Activated naive CD4-positive, alpha-beta T cell (primary cell): ENCODE results near the gene FOXD2.

Source experiments
- DNase-seq, 4 experiments: peaks; one replicate each; lab custom pipeline; 2025; lab: John Stamatoyannopoulos, UW

The FOXD2 gene

DNA sequence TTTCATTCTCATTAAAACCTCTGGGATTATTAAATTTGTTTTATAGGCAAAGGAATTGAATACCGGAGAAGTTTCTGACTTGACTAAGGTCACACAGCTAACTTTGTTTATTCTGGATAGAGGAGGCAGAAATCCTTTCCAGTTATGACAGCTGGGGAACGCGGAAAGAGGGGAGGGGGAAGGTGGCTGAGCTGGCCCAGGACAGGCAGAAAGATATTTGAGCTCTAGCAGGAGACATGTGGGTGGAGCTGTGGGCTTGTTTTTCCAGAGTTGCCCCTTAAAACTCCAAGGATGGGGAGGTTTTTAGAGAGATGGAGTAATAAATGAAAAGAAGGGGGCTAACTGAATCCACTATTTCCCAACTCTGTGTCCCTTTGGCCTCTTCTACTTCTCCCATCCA lies 27.8 kb downstream of the FOXD2 start:
- DNase-seq, result no peak

DNA sequence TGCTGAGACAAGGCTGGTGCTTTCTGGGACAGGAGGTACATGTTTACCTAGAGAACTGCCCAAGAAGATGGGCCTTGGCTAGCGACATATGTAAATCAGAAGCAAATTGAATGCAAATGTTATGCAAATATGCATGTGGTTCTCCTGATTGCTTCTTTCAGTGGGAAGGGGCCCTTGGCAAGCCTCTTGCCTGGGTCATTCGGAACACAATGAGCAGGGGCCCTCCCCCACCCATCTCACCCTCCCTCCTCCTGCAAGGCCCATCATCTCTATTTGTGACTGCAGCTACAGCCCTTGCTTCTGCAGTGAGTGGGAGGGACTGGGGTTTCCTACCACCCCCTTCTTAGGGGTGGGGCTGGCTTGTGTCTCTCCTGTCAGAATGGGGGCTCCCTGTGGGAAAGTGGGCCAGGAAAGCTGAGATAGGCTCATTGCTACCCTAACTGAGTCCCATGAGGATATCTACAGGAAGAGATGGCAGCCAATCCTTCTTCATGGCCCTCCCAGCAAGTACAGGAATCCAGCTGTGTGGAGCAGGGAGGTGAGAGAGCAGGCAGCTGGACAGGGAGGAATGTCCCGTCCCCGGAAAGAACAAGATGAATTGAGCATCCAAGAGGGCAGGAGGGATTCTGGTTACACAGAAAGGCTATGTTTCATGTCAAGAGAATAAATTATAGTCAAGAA lies 31.0 kb downstream of the FOXD2 start:
- DNase-seq, result no peak

DNA sequence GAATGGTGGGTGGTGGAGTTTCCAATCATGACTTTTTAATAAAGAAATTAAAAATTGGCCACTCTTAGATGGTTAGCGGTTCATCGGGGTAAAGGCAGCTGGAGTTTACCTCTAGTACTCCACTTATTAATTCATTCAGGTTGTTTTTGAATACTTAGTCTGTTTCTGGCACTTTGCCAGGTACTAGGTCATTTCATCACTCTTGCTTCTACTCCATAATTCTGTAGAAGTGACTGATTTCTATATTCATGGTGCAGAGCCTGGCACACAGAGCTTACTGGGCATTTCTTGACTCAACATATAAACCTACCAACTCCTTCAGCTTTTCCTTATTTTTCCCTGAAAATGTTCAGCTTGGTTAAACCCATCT lies 31.5 kb downstream of the FOXD2 start:
- no peak for DNase-seq

DNA sequence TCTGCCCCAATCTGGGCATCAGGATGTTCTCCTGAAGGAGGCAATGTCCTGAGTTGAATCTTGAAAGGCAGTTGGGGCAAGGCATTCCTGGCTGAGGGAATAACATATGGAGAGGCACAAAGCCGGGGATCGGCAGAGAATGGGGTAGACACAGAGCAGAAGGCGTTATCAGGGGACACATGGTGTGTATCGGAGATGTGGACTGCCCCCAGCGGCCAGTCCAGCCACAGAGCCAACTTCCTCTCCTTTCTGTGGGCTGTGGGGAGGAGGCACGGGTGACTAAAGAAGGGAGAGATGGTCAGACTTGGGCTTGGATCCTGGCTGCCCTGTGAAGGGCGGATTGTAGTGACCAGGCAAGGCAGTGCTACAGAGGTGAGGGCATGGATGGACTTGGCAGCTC lies 32.1 kb downstream of the FOXD2 start:
- DNase-seq, result no peak

DNA sequence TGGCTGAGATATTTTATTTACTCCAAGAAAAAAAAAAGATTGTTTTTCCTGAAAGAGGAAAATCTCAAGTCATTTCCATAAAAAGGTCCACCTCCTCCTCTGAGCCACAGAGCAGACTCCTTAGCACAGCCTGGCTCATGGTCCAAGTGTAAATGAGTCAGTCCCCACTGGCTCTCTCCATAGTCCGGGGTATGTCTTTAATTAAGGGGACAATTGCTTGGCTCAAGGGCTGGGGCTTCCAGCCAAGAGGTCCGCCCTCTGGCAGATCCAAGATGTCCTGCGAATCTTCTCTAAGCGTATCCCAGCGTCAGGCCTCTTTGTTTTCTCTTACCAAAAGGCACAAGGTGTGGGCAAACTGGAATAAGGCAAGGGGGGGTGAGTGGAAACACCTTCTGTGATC lies 33.3 kb downstream of the FOXD2 start:
- DNase-seq, result no peak

DNA sequence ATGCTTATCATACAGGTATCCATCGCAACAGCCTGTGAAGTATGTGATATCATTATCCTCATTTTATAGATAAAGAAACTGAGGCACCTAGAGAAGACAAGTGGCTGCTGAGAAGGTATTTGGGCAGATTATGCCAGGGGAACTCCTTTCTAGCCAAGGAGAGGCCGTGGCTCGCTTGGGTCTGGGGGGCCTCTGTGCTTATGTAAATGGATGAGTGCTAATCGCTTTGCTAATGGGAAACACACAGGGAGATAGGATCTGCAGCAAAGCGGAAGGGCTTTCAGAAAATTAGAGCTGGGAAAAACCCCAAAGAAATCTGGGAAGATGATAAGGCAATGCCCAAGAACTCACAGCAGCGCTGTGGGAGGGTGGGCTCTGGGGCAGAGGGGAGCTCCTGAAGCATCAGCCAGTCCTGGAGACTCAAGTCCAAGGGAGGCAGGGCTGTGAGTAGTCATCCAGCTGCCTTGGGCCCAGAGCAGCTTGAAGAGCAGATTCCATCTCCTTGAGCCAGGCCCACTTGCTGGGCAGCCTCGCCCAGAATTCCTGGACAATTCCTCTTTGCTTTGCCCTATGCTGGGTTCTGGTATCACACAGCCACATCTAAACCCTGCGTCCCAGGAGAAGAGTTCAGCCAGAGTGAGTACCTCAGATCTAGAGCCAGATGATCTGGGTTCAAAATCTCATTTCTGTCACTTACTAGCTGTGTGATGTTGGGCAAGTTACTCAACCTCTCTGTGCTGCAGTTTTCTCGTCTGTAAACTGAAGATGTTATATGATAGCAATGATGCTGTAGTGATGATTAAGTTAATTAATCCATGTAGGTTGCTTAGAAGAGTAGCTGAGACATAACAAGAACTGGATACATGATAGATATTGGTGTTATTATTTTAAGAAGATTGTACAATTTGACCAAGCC lies 36.7 kb downstream of the FOXD2 start:
- DNase-seq, result no peak

DNA sequence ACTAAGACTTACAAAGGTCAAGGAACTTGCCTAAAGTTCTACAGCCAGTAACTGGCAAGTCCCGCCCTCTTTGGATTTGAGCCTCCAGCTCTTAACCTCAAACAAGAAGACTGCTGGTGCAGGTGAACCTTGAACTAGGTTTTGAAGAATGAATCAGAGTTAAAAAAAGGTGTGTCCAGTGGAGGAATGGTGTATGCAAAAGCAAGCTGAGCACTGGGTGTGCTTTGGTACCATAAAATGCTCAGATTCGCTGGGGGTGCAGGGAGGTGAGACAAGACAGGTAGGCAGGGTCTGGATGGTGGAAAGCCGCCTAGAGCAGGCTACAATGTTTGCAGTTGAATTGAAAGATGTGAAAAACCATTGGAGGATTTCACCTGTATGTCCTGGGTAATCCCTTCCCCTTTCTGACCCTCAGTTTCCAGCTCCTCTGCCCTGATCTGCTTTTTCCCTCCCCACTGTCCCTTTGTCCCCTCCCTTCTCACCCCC lies 39.8 kb downstream of the FOXD2 start:
- DNase-seq, result no peak

DNA sequence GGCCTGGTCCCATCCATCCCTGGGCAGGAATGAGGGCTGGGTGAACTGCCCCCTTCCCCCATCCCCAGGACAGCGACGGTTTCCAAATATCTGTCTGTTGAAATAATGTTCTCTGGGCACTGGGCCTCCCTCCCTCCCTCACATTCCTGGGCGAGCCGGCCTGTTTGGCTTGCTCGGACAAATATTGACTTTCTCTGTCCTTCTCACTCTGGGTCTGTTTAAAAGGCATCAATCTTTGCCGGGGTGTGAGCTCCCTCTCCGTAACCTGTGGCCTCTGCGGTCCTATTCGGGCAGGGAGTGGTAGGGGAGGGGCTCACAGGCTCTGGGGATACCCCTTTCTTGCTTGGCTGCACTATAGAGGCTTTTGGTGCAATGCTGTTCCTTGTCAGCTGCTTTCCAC lies 40.2 kb downstream of the FOXD2 start:
- no peak for DNase-seq

DNA sequence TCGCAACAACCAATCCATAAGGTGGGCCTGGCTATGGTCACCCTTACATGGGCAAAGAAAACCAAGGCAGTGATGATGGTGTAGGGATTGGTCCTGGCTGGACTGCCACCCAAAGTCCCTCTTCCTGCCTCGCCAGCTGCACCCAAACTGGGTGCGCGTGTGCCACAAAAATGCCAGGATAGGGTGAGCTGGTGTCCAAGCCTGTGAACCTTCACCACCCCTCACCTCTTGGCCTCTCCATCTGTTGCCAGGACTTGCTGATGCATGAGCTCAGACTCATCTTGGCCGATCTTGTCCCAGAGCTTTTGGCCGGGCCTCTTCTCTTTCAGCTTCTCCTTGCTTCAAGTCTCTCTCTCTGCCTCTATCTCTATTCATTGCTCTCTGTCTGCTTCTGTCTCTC lies 41.8 kb downstream of the FOXD2 start:
- no peak for DNase-seq

DNA sequence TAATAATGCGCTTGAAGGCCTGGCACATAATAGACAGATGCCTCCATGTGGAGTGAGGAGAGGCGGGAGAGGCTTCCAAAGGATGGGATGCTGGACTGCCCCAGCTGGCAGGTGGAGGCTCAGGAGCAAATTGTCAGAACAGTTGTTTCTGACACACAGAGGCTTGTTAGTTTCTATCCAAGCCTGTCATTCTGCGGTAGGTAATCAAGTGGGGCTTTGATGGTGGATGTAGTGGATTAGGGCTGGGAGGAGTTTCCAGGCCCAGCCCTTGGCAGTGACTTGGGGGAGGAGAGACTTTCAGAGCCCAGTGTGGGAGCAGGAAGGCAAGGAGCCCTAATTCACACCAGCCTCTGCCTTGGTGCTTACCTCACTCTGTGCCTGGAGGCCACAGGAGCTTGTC lies 44.1 kb downstream of the FOXD2 start:
- DNase-seq, result no peak

DNA sequence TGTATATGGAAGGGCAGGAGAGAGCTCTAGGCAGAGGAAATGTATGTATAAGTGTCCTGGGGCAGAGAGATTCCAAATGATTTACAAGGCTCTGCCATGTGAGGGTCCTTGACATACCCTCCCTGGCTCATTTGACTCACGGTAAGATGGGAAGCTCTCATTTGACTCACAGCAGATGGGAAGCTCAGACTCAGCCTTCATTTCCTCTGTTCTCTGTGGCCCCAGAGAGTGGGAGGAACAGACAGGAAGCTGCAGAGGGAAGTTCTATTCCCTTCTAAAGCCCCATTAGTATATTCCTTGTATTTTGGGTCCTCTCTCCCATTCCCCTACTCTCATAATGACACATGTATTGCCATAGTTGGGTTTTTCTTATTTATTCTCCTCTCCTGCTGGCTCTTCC lies 44.9 kb downstream of the FOXD2 start:
- no peak for DNase-seq

DNA sequence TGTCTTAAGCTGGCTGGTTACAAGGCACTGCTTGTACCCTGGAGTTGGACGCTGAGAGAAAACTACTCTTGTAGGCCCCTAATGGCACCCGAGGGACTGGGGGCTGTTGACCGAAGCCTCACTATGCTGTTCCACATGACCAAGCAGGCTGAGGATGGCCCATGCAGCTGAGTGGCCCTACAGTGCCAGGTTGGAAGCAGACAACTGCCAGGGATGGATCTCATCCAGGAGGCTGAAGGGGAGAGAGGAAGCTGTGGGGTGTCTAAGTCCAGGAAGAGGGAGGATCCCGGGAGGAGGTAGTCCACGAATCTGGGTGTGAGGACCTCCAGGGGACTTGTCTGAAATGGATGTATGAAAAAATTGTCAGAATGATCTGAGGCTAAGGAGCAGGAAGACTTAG lies 45.8 kb downstream of the FOXD2 start:
- DNase-seq, result no peak

DNA sequence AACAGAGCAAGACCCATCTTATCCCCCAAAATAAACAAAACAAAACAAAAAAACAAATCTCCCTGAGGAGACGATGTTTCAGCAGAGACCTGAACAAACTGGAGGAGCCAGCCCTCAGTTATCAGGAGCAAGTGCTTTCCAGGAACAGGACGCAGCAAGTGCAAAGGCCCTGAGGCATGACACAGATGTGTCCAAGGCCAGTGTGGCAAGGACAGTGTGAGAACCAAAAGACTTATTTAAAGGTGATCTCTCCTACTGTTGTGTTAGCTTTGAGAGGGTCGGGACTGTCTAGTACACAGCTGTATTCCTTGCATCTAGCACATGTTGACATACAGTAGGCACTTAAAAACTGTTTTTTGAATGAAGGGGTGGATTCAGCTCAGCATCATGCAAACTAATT lies 48.0 kb downstream of the FOXD2 start:
- no peak for DNase-seq

DNA sequence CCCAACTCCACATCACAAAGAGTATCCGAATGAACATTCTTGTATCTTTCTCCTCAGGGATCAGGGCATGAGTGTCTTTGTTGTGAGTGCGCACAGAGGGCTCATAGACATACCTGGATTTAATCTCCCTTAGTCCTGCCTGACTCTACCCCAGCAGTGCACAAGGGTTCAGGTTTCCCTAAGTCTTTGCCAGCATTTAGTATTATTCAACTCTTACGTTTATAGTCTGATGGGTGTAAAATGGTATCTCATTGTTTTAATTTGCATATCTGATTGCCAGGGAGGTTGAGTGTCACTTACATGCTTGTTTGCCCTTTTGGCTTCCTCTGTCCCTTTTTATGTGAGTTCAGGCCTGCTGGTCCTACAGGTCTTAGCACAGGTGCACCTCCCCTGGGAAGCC lies 49.5 kb downstream of the FOXD2 start:
- DNase-seq, result no peak

DNA sequence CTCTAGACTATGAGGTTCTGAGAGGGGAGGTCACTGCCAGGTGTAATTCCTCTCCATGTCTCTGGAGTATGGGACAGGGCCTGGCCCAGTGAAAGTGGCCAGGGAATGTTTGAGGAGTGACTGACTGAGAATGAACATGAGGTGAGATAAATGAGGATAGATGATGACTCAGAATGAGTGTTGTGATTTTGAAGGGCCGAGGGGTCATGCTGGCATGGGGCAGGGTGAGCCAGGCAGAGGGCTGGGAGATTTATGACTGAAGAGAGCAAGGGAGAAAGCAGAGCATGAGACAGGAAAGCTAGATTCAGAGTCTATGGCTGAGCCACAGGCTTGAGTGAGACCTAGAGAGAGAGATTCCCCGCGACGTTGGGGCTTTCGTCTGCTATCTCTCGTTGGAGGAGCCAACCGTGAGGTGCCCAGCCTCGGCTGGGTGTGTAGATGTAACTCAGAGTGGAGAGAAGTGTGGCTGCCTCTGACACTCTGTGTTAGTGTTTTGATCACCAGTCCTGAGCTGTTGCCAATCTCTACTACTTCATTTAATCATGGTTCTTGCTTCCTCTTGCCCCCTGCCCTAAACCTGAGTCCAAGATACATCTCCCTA lies 50.1 kb downstream of the FOXD2 start:
- no peak for DNase-seq
